NK-92 (cell line): ENCODE measurements around the gene EME2.

Source experiments
- DNase-seq: peaks from one replicate; lab custom pipeline; 2025; ENCODE audit not compliant: unreplicated experiment; lab: John Stamatoyannopoulos, UW

EME2 gene

GRCh38 chr16:1766701-1767100, 5.9 kb upstream of the EME2 start:
- no peak for DNase-seq

- DNase-seq = no peak
Measured at GRCh38 chr16:1767116-1767994, 5.3 kb upstream of the EME2 start.

GRCh38 chr16:1768061-1768766, 4.4 kb upstream of the EME2 start:
- no peak for DNase-seq

- DNase-seq = no peak
Measured at GRCh38 chr16:1768767-1769401, 3.7 kb upstream of the EME2 start.

GRCh38 chr16:1769402-1770300, 3.0 kb upstream of the EME2 start:
- no peak for DNase-seq

GRCh38 chr16:1770328-1771187, 2.1 kb upstream of the EME2 start:
- no peak for DNase-seq

GRCh38 chr16:1771188-1771863, 1.3 kb upstream of the EME2 start, which contains the start of gene NME3:
Gene NME3 (minus strand): TSS chr16:1771543. CDS start chr16:1771534, 9 bp downstream.
- DNase-seq = no peak

- no peak for DNase-seq
Measured at GRCh38 chr16:1771864-1772361, 697 bp upstream of the EME2 start.

- no peak for DNase-seq
Measured at GRCh38 chr16:1772908-1773702, 495 bp downstream of the EME2 start, which contains the start of gene MRPS34. Gene MRPS34 (minus strand): TSS chr16:1773134. CDS start chr16:1773119, 15 bp downstream.

GRCh38 chr16:1773703-1774447, 1.3 kb downstream of the EME2 start:
- no peak for DNase-seq

GRCh38 chr16:1774448-1774780, 1.8 kb downstream of the EME2 start:
- no peak for DNase-seq

- DNase-seq = no peak
Measured at GRCh38 chr16:1775006-1775845, 2.6 kb downstream of the EME2 start.

GRCh38 chr16:1775846-1776671, 3.4 kb downstream of the EME2 start:
- no peak for DNase-seq

GRCh38 chr16:1776672-1776955, 4.0 kb downstream of the EME2 start:
- no peak for DNase-seq

- no peak for DNase-seq
Measured at GRCh38 chr16:1776991-1777374, 4.4 kb downstream of the EME2 start.
